Stomach (tissue), 9 donors: Measurements from ENCODE around the gene NBEAL2. TPM values are rescaled to one million over a fixed set of nuclear protein-coding genes. Genes with fewer than 3 reads are reported as not detected.

Experiments
- DNase-seq, 2 donors: peaks; one replicate each; pipeline versions ENCODE4 v3.0.0 to v3.0.0-alpha.2; 2013 to 2019
- H3K27ac ChIP-seq, 5 donors: fragments of 200-600 bp in 4 of 5; sonication (generic) in 4 of 5; one replicate each; pipeline ENCODE4 v1.5.1; 2013 to 2019; ENCODE audit warnings: mild to moderate bottlenecking in 1 of 5, moderate library complexity in 1 of 5
- H3K27me3 ChIP-seq, 3 donors: fragments of 200-600 bp; sonication (generic); one replicate each; pipeline ENCODE4 v1.5.1; 2017 to 2019; ENCODE audit warnings: mixed run types in 1 of 3
- H3K36me3 ChIP-seq, 4 donors: fragments of 200-600 bp; sonication (generic); 1 replicate in 3 of 4; 2 replicates in 1 of 4; pipeline ENCODE4 v1.5.1; 2016 to 2019
- H3K4me1 ChIP-seq, 4 donors: fragments of 200-600 bp; sonication (generic); one replicate each; pipeline ENCODE4 v1.5.1; 2016 to 2019
- H3K4me3 ChIP-seq, 4 donors: fragments of 200-600 bp; sonication (generic) in 3 of 4; one replicate each; pipeline ENCODE4 v1.5.1; 2016 to 2019; ENCODE audit warnings: mild to moderate bottlenecking in 1 of 4
- H3K9me3 ChIP-seq, 4 donors: fragments of 200-600 bp; sonication (generic); one replicate each; pipeline ENCODE4 v1.5.1; 2016 to 2019
- CTCF ChIP-seq, 7 experiments: fragments of 450-650 bp in 4 of 7; fragments of 200-600 bp in 3 of 7; sonication (generic) in 3 of 7; IDR thresholded peaks; one replicate each; pipeline ENCODE4 v1.5.1; 2016 to 2019; ENCODE audit warnings: antibody characterized with exemption in 7 of 7, control low read depth in 2 of 7, mild to moderate bottlenecking in 1 of 7
- EP300 ChIP-seq: sonication (generic); formaldehyde crosslinking; IDR thresholded peaks from one replicate; pipeline ENCODE4 v1.6.1; 2017; ENCODE audit warnings: antibody characterized with exemption
- POLR2A ChIP-seq, 4 donors: fragments of 450-650 bp; IDR thresholded peaks; one replicate each; pipeline ENCODE4 v1.6.1; 2016; ENCODE audit warnings: antibody characterized with exemption in 4 of 4, control low read depth in 2 of 4, mild to moderate bottlenecking in 1 of 4, moderate library complexity in 1 of 4
- POLR2AphosphoS5 ChIP-seq, 3 donors: sonication (generic); formaldehyde crosslinking; IDR thresholded peaks; one replicate each; pipeline ENCODE4 v1.6.1; 2016; ENCODE audit warnings: antibody characterized with exemption in 3 of 3
- WGBS, 5 donors: extraction: QIAGEN DNeasy Blood & Tissue Kit in 3 of 5; methylation state at CpG; one replicate each; pipeline versions ENCODE4 v1.1.5 to v1.1.7; 2013 to 2018; 5-methylcytosine and 5-hydroxymethylcytosine counted together
- intact Hi-C: fragments of 100-400 bp; cut with DNase I; formaldehyde crosslinking; loops from one replicate; pipeline ENCODE4 v1.15.1; 2023; ENCODE audit warnings: low total_unique reads
- polyA plus RNA-seq, 3 donors: library from polyadenylated mRNA; stranded (reverse); fragments of 200-250 nt; gene quantifications; one replicate each; pipeline ENCODE4 v1.2.3, GENCODE V29; 2013
- total RNA-seq, 5 donors: library from RNA; depleted of rRNA; stranded (reverse); fragments of >200 nt; gene quantifications; one replicate each; pipeline versions ENCODE4 v1.1.0 to v1.2.3, GENCODE V29; 2014 to 2016
- donor health status: healthy with polysubstance abuse.
- donor health status: Bipolar disorder and iron deficiency.
- donor health status: healthy.

The NBEAL2 gene
- total and polyA plus RNA-seq, 8 donors: 35.0 to 653 (median 214) TPM

- peaks cover 35 to 55% (median 42%) of the 10 kb centered on the region in 4 donors for H3K4me1 ChIP-seq
- no peak for TF ChIP-seq EP300
- no peak for TF ChIP-seq POLR2A (IDR thresholded peaks at IDR 0.05)
- no peak for TF ChIP-seq CTCF (IDR thresholded peaks at IDR 0.05)
- intact Hi-C loops: no loop called here
- DNase-seq: no peak
- H3K4me3 ChIP-seq: no peak overlapping the region
- H3K36me3 ChIP-seq: peaks cover 23 to 76% (median 74%) of the 10 kb centered on the region in 4 donors
- peak overlapping the region in 2 of 5 donors; percentile 26 to 85 for H3K27ac ChIP-seq
- no peaks in the 10 kb centered on the region for H3K9me3 ChIP-seq
- no peaks in the 10 kb centered on the region for H3K27me3 ChIP-seq
- 69 to 84% (median 78%) methylated on average over 11 of the region's 11 CpGs for WGBS, 5 donors
Observed at GRCh38 chr3:46990573-46991374, 11.3 kb downstream of the NBEAL2 start.

- Histone ChIP-seq H3K36me3 (peaks cover 29 to 84% (median 82%) of the 10 kb centered on the region in 4 donors), H3K4me3 (no peak overlapping the region), H3K27me3 (no peaks in the 10 kb centered on the region), H3K27ac (peak overlapping the region in 1 of 5 donors; percentile 33), H3K9me3 (no peaks in the 10 kb centered on the region), H3K4me1 (peaks cover 27 to 52% (median 34%) of the 10 kb centered on the region in 4 donors)
- intact Hi-C loops: no loop called here
- WGBS, 5 donors: 83 to 96% (median 93%) methylated on average over 5 to 16 of the region's 16 CpGs
- no peak for DNase-seq
- TF ChIP-seq POLR2A (IDR thresholded peaks at IDR 0.05): no peak
- no peak for TF ChIP-seq POLR2AphosphoS5 (IDR thresholded peaks at IDR 0.05)
- no peak for TF ChIP-seq CTCF (IDR thresholded peaks at IDR 0.05)
- no peak for TF ChIP-seq EP300
Observed at GRCh38 chr3:46991406-46992165, 12.1 kb downstream of the NBEAL2 start.

- Histone ChIP-seq H3K27me3 (no peaks in the 10 kb centered on the region), H3K9me3 (no peaks in the 10 kb centered on the region), H3K4me1 (peaks cover 21 to 48% (median 28%) of the 10 kb centered on the region in 4 donors), H3K4me3 (no peak overlapping the region), H3K27ac (no peak overlapping the region), H3K36me3 (peaks cover 29 to 90% (median 86%) of the 10 kb centered on the region in 4 donors)
- DNase-seq: no peak
- TF ChIP-seq POLR2A (IDR thresholded peaks at IDR 0.05) (no peak), EP300 (no peak), POLR2AphosphoS5 (IDR thresholded peaks at IDR 0.05) (no peak), CTCF (IDR thresholded peaks at IDR 0.05) (no peak)
- WGBS, 5 donors: 85 to 98% (median 92%) methylated on average over 9 of the region's 9 CpGs
- intact Hi-C loops: no loop called here
Observed at GRCh38 chr3:46992231-46992630, 12.8 kb downstream of the NBEAL2 start.

DNA sequence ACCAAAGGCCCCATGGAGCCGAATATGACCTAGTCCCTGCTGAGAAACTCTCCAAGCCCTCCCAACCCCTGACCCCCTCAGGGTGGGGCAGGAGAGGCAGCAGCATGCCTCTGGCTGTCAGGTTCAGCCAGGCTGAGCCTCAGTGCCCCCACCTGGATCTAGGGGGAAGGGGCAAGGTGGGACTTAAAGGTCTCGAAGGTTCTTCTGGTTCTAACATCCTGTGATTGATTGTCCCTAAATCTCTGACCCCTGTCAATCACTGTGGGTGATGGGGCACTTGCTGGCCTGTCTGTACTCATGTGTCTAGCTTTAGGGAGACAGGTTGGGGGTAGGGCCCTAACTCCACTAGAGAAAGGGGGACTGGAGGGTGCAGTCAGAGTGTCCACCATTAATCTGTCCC lies 13.8 kb downstream of the NBEAL2 start:
- peaks cover 29 to 100% (median 90%) of the 10 kb centered on the region in 4 donors for H3K36me3 ChIP-seq
- no peaks in the 10 kb centered on the region for H3K9me3 ChIP-seq
- 69 to 88% (median 76%) methylated on average over 2 of the region's 2 CpGs for WGBS, 5 donors
- intact Hi-C loops: no loop called here
- H3K27me3 ChIP-seq: no peaks in the 10 kb centered on the region
- no peak for DNase-seq
- H3K4me1 ChIP-seq: peaks cover 10 to 37% (median 20%) of the 10 kb centered on the region in 4 donors
- no peak overlapping the region for H3K27ac ChIP-seq
- TF ChIP-seq CTCF (IDR thresholded peaks at IDR 0.05) (no peak), POLR2A (IDR thresholded peaks at IDR 0.05) (no peak), POLR2AphosphoS5 (IDR thresholded peaks at IDR 0.05) (no peak), EP300 (no peak)
- H3K4me3 ChIP-seq: no peak overlapping the region
